GM12874 (cell line): Measurements from ENCODE around the gene ATP11A.

ENCODE experiments used
- TF ChIP-seq, protein P1 (sequence below): IDR thresholded peaks from 2 replicates; pipeline ENCODE4 v1.5.1; 2011; ENCODE audit warnings: low read depth, mild to moderate bottlenecking, control low read depth, low read length, moderate library complexity; ENCODE audit not compliant: insufficient read depth

ATP11A gene

DNA sequence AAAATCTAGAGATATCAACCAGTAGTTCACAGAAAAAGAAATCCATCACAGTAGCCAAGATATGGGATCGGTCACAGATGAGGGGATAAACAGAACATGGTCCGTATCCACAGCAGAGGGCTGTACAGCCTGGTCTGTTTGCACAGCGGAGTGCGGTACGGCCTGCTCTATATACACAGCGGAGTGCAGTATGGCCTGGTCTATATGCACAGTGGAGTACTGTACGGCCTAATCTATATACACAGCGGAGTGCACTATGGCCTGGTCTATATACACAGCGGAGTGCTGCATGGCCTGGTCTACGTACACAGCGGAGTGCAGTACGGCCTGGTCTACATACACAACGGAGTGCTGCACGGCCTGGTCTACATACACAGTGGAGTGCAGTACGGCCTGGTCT is 236.2 kb downstream of the ATP11A start:
- TF ChIP-seq, protein P1, sequence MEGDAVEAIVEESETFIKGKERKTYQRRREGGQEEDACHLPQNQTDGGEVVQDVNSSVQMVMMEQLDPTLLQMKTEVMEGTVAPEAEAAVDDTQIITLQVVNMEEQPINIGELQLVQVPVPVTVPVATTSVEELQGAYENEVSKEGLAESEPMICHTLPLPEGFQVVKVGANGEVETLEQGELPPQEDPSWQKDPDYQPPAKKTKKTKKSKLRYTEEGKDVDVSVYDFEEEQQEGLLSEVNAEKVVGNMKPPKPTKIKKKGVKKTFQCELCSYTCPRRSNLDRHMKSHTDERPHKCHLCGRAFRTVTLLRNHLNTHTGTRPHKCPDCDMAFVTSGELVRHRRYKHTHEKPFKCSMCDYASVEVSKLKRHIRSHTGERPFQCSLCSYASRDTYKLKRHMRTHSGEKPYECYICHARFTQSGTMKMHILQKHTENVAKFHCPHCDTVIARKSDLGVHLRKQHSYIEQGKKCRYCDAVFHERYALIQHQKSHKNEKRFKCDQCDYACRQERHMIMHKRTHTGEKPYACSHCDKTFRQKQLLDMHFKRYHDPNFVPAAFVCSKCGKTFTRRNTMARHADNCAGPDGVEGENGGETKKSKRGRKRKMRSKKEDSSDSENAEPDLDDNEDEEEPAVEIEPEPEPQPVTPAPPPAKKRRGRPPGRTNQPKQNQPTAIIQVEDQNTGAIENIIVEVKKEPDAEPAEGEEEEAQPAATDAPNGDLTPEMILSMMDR, result no peak

DNA sequence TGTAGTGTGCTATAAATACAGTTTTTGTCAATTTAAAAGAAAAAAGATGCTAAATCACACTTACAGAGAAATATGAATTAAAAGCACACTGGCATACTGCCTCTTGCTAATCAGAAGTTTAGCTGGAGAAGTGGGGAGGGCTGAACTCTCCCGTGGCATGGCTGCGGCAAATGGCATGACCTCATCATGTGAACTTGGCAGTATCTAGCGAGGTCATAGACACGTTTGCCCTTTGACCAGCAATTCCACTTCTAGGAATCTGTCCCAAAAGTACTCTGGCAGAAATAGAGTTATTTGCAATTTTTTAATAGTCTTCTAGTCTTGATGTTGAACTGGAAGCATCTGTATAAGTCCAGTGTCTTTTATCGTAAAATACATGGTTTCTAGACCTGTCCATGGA is 237.2 kb downstream of the ATP11A start:
- TF ChIP-seq, protein P1, result no peak

DNA sequence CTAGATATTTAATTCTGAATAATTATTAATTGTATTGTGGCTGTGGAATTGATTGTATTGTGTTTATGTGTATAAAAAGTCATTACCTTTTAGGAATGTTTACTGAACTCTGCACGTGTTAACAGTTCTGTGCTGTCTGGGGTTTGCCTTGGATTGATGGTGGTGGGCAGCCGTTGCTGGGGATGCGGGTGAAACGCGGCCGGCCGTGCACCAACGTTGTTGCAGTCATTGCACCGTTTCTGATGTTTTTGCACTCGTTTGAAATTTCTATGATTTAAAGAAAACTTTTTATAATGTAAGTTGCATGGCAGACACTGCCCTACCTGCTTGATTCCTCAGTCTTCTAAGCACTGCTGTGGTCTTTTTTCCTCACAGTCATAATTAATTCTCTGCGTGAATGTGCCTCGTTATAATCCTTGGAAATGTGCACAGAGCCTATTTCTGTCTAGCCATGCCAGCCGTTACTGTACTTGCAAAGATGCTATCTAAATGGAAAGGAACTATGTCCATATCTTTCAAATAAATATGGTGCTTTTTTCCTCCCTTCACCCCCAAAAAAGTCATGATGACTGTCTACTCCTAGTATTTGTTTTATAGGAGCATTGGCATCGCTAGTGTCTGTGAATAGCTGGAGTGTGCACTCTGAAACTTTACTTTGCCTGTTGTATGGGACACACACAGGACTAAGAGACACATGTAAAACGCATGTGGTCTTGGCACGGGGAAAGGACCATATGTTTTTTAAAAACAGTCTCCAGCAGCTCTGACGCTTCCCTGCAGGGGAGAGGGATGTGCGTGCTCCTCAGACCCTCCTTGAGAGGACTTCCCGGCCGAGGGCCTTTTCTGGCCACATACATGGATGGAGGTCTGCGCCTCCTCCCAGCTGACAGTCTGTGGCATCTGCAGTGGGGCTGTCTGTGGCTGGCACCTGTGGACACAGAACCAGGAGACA is 238.5 kb downstream of the ATP11A start:
- TF ChIP-seq, protein P1, result no peak

DNA sequence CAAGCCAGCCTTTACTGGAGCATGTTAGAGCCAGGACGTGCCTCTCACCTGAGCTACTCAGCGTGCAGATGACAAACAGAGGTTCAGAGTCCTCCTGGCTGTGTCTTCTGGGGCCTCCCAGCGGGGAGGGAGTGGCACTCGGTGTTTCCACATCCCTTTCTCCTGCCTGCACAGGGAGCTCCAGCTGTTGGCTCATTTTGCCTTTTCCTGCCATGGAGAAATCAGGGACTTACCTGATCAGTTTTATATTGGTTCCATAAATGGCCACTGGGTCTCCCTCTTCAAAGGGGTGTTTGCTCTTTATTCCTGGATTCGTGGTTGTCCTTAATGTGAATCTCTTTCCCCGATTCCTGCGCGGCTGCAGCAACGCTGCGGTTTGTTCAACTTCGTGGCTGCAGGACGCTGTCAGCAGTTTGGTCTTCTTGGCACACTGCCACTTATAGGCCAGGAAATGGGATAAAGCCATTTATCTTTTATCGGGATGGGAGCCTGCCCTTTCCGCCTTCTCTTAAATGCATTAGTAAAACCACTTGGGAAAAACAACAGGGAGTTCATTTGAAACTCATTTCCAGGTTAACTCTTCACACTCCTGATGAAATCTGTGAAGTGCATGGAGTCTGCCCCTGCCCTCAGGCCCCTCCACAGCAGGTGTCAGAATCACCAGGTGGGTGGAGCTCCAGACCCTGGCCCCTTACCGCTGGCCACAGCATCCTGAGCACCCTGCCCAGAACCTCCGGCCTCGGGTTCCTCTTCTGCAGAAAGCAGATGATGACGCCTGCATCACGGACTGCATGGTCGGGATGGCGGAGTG is 239.3 kb downstream of the ATP11A start:
- TF ChIP-seq, protein P1, result no peak

DNA sequence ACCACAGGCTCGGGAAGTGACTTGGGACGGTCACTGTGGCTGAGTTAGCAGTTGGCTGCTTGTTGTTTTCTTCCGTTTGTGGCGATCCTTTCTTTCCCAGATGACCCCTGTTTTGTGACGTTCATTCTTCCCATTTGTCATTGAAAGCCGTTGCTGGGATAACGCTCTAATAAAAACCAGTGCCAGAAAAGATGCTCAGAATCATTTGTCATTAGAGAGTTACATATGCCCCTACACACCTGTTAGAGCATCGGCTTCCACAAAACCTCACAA is 239.9 kb downstream of the ATP11A start:
- TF ChIP-seq, protein P1, result no peak

DNA sequence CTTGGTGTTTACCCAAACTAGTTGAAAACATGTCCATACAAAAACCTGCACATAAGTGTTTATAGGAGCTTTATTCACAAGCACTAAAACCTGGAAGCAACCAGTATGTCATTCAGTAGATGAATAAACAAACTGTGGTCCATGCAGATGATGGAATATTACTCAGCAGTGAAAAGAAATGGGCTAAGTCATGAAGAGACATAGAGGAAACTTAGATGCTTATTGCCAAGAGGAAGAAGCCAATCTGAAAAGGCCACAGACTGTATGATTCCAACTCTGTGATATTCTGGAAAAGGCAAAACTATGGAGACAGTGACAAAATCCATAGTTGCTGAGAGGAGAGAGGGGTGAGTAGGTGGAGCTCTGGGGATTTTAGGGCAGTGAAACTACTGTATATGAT is 240.4 kb downstream of the ATP11A start:
- TF ChIP-seq, protein P1, result no peak
